HL-60 (cell line): ENCODE measurements around the gene PER3.

ENCODE experiments used
- DNase-seq, 2 experiments: peaks; one replicate each; pipeline ENCODE4 v3.0.0-alpha.2; 2010 to 2020; ENCODE audit warnings: low read depth in 1 of 2, low spot score in 1 of 2
- H3K27ac ChIP-seq: fragments of 250-450 bp; sonication (Bioruptor Pico); replicated peaks from 2 replicates; pipeline ENCODE4 v1.5.1; 2020; ENCODE audit warnings: mild to moderate bottlenecking, moderate library complexity
- H3K27me3 ChIP-seq: fragments of 250-450 bp; sonication (Bioruptor Pico); 2 replicates; pipeline ENCODE4 v1.5.1; 2021; ENCODE audit warnings: mild to moderate bottlenecking, moderate library complexity; ENCODE audit not compliant: insufficient read depth, poor library complexity, severe bottlenecking
- H3K4me3 ChIP-seq: replicated peaks from 2 replicates; pipeline ENCODE4 v1.5.1; 2011; ENCODE audit warnings: mild to moderate bottlenecking, control low read depth, low read length; ENCODE audit not compliant: insufficient read depth
- CTCF ChIP-seq: IDR thresholded peaks from one replicate; pipeline ENCODE4 v1.5.1; 2011; ENCODE audit warnings: low read length, control low read depth, inconsistent platforms; ENCODE audit not compliant: insufficient read depth
- GABPA ChIP-seq: IDR thresholded peaks from 2 replicates; pipeline ENCODE4 v1.6.1; 2012; ENCODE audit warnings: low read depth
- POLR2AphosphoS5 ChIP-seq: IDR thresholded peaks from 2 replicates; pipeline ENCODE4 v1.6.1; 2012; ENCODE audit warnings: low read depth
- SPI1 ChIP-seq: IDR thresholded peaks from 2 replicates; pipeline ENCODE4 v1.6.1; 2012; ENCODE audit warnings: low read depth, mild to moderate bottlenecking, borderline replicate concordance
- long read RNA-seq: library from polyadenylated mRNA; unstranded; transcript quantifications from one replicate; pipeline ENCODE4 v2.0.0, GENCODE V29; 2020
- TF ChIP-seq, protein P1 (sequence below): IDR thresholded peaks from 2 replicates; pipeline ENCODE4 v1.6.1; 2012; ENCODE audit warnings: low read depth; ENCODE audit not compliant: insufficient replicate concordance

Gene PER3
- long read RNA-seq, partial matches to known transcripts: 0 of 1 reads
- long read RNA-seq, other reads (novel, unspliced or antisense): 1 of 1 reads

- H3K4me3 ChIP-seq: peak within 1 kb of the TSS; percentile 44
- no peaks in the 10 kb centered on the region for H3K27me3 ChIP-seq
- TF ChIP-seq CTCF: no peak
- no peak for TF ChIP-seq POLR2AphosphoS5
- TF ChIP-seq GABPA: no peak
- no peak for TF ChIP-seq SPI1
- TF ChIP-seq, protein P1, sequence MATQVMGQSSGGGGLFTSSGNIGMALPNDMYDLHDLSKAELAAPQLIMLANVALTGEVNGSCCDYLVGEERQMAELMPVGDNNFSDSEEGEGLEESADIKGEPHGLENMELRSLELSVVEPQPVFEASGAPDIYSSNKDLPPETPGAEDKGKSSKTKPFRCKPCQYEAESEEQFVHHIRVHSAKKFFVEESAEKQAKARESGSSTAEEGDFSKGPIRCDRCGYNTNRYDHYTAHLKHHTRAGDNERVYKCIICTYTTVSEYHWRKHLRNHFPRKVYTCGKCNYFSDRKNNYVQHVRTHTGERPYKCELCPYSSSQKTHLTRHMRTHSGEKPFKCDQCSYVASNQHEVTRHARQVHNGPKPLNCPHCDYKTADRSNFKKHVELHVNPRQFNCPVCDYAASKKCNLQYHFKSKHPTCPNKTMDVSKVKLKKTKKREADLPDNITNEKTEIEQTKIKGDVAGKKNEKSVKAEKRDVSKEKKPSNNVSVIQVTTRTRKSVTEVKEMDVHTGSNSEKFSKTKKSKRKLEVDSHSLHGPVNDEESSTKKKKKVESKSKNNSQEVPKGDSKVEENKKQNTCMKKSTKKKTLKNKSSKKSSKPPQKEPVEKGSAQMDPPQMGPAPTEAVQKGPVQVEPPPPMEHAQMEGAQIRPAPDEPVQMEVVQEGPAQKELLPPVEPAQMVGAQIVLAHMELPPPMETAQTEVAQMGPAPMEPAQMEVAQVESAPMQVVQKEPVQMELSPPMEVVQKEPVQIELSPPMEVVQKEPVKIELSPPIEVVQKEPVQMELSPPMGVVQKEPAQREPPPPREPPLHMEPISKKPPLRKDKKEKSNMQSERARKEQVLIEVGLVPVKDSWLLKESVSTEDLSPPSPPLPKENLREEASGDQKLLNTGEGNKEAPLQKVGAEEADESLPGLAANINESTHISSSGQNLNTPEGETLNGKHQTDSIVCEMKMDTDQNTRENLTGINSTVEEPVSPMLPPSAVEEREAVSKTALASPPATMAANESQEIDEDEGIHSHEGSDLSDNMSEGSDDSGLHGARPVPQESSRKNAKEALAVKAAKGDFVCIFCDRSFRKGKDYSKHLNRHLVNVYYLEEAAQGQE: no peak
- H3K27ac ChIP-seq: 0 out of 2 replicates have a peak within 1 kb of the TSS, but pooled peaks have one; percentile 8
- DNase-seq: peak; percentile 87 to 89
Observed at GRCh38 chr1:7783826-7784491, at the start of gene PER3. Gene PER3 (plus strand): TSS chr1:7784291. CDS start chr1:7784878, 587 bp downstream.

DNA sequence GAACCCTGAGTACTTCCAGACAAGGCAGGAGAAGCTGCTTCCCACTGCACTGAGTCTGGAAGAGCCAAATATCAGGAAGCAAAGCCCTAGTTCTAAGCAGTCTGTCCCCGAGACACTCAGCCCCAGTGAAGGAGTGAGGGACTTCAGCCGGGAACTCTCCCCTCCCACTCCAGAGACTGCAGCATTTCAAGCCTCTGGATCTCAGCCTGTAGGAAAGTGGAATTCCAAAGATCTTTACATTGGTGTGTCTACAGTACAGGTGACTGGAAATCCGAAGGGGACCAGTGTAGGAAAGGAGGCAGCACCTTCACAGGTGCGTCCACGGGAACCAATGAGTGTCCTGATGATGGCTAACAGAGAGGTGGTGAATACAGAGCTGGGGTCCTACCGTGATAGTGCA lies 46.0 kb upstream of the PER3 start:
- Histone ChIP-seq H3K4me3 (no peak overlapping the region), H3K27me3 (no peaks in the 10 kb centered on the region), H3K27ac (no peak overlapping the region)
- DNase-seq: no peak
- TF ChIP-seq GABPA (no peak), SPI1 (no peak), POLR2AphosphoS5 (no peak), CTCF (no peak)
- TF ChIP-seq, protein P1: no peak

DNA sequence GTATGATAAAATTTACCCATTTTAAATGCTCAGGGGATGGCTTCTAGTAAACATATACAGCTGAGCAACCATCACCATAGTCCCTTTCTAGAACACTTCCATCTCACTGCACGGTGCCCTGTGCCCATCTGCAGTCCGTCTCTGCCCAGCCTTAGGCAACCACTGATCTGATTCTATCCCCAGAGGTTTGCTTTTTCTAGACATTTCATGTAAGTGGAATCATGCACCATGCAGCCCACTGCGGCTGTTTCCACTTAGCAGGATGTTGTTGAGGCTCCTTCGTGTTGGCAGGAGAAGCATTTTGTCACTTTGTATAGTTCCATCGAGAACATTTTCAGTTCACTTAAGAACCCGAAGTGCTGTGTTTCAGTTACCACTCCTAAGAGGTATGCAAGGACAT lies 40.7 kb upstream of the PER3 start:
- TF ChIP-seq SPI1 (no peak), GABPA (no peak), CTCF (no peak), POLR2AphosphoS5 (no peak)
- TF ChIP-seq, protein P1: no peak
- Histone ChIP-seq H3K27ac (no peak overlapping the region), H3K27me3 (no peaks in the 10 kb centered on the region), H3K4me3 (no peak overlapping the region)
- DNase-seq: no peak
